GM19463 (cell line): Measurements from ENCODE around the gene PPP6R3.
A peak's percentile ranks its signal among the peaks of the same experiment; 100 is the strongest.
"Not testable (repeated sequence)": the region's sequence is repeated elsewhere in the genome, so short reads cannot be mapped to it uniquely, and the experiment has no call there.

ENCODE experiments used
- ATAC-seq: cut with Tn5 transposase; IDR thresholded peaks from one replicate; pipeline ENCODE4 v1.9.1; 2021; ENCODE audit warnings: mild to moderate bottlenecking, moderate library complexity; ENCODE audit not compliant: unreplicated experiment

Gene PPP6R3

GRCh38 chr11:68460741-68461574 lies at the start of gene PPP6R3:
PPP6R3 (plus strand) TSS chr11:68460752; CDS start chr11:68537665, 76,913 bp downstream.
- ATAC-seq, result peak; percentile 31

DNA sequence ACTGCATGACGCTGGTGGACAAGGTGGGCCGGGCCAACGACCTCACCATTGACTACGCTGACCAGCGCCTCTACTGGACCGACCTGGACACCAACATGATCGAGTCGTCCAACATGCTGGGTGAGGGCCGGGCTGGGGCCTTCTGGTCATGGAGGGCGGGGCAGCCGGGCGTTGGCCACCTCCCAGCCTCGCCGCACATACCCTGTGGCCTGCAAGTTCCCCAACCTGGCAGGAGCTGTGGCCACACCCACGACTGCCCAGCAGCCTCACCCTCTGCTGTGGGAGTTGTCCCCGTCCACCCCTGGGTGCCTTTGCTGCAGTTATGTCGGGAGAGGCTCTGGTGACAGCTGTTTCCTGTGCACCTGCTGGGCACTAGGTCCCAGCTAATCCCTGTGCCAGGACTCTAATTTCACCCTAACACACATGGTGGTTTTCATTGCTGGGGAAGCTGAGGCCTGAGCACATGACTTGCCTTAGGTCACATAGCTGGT lies 49.0 kb upstream of the PPP6R3 start:
- no peak for ATAC-seq

DNA sequence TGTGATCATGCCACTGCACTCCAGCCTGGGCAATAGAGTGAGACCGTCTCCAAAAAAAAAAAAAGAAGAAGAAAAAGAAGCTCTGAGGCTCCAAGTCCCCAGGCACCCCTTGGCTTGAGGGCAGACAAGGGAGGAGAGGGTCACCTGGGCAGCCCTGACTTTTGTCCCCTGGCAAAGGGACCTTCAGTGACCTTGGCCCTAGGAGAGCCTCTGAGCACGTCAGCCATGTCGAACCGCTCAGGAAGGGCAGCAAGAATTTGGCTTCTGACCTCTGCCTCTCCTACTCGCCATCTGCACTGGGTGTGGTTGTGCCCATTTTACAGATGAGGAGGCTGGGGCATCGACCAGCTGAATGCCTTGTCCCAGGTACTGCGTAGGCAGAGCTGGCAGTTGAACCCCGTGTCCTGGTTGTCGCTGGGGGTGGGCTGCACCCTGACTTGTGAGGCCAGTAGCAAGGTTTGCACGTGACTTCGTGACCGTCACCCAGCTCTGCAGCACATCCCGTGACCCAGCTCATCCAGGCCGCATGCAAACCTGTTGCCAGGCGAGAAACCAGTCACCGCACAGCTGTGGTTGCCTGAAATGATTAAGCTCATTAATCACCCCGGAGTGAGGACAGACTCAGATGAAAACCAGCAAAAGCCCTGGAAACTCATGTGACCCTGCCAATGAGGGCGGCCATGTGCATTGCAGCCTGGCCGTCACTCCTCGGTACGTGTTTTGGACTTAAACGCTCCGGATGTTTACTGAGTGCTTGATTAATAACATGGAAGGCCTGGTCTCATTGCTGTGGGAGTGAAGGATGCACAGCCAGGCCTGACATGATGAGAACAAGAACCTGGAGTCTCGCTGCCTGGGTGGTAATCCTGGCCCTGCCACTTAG lies 47.7 kb upstream of the PPP6R3 start:
- ATAC-seq, result no peak

GRCh38 chr11:68413591-68413999 lies 47.0 kb upstream of the PPP6R3 start:
- no peak for ATAC-seq

- no peak for ATAC-seq
Measured at GRCh38 chr11:68414496-68415221, 45.9 kb upstream of the PPP6R3 start.

DNA sequence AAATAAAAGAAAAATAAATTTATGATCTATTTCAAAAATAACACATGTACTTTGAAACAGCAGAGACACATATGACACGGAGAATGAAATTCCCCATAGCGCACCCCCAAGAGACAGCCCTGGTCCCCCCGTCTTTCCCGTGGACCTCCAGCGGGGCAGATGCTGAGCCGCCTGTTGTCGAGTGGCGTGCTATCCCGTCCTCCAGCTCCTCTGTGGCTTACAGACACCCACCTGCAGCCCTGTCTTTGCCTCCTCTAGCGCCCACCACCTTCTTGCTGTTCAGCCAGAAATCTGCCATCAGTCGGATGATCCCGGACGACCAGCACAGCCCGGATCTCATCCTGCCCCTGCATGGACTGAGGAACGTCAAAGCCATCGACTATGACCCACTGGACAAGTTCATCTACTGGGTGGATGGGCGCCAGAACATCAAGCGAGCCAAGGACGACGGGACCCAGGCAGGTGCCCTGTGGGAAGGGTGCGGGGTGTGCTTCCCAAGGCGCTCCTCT lies 44.4 kb upstream of the PPP6R3 start:
- ATAC-seq, result no peak

GRCh38 chr11:68418648-68419047 lies 41.9 kb upstream of the PPP6R3 start:
- ATAC-seq, result no peak

DNA sequence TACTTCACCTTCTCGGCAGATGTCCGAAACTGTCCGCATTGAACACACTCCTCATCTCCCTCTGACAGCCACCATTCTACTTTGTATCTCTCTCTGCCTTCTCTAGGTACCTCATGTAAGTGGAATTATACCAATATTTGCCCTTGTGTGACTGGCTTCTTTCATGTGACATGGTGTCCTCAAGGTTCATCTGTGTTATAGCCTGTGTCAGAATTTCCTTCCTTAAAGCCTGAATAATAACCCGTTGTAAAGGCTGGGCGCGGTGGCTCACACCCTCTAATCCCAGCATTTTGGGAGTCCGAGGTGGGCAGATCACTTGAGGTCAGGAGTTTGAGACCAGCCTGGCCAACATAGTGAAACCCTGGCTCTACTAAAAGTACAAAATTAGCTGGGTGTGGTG lies 40.4 kb upstream of the PPP6R3 start:
- ATAC-seq, result no peak

GRCh38 chr11:68423481-68423880 lies 37.1 kb upstream of the PPP6R3 start:
- no peak for ATAC-seq

- no peak for ATAC-seq
Measured at GRCh38 chr11:68424101-68424632, 36.4 kb upstream of the PPP6R3 start.

DNA sequence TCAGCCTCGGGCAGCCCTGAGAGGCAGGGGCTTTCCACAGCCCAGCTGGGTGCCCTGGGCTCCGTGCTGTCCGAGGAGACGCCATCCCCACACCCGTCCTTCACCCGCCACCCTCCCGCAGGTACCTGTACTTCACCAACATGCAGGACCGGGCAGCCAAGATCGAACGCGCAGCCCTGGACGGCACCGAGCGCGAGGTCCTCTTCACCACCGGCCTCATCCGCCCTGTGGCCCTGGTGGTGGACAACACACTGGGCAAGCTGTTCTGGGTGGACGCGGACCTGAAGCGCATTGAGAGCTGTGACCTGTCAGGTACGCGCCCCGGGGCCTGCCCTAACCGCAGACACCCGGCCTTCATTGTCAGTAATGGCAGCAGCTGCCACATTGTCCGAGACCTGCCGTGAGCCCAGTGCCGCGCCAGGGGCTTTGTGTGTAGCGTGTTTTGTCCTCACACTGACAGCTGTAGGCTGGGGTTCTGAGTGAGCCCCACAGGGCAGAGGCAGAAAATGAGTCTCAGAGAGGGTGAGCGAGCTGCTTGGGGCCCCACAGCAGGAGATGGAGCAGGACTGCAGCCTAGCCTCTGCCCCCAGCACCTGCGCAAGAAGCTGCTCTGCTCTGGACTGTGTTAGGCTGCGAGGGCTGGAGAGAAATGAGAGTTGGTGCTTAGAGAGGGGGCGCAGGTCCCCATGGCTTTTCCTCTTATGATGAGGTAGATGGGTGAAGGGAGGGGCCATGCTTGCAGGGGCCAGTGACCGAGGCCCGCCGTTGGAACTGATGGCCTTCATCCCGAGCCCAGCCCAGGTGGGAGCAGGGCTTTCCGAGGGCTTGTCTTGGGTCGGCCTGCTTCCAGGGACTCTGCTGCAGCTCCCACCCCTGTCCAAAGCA lies 35.3 kb upstream of the PPP6R3 start:
- ATAC-seq, result no peak

DNA sequence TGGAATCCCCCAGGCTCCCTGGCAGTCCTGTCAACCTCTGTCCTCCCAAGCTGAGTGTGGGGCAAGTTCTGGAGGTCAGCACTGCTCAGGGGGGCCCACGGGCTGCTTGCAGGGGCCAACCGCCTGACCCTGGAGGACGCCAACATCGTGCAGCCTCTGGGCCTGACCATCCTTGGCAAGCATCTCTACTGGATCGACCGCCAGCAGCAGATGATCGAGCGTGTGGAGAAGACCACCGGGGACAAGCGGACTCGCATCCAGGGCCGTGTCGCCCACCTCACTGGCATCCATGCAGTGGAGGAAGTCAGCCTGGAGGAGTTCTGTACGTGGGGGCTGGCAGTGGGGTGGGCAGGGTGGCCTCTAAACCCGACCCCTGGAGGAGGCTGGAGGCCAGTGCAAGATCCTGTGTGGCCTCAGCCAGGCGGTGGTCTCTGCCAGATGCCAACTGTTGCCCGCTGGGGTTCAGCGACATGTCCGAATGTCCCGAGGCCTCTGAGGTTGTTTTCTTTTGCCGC lies 34.6 kb upstream of the PPP6R3 start:
- ATAC-seq, result no peak

GRCh38 chr11:68429661-68430060 lies 30.9 kb upstream of the PPP6R3 start:
- ATAC-seq, result no peak

DNA sequence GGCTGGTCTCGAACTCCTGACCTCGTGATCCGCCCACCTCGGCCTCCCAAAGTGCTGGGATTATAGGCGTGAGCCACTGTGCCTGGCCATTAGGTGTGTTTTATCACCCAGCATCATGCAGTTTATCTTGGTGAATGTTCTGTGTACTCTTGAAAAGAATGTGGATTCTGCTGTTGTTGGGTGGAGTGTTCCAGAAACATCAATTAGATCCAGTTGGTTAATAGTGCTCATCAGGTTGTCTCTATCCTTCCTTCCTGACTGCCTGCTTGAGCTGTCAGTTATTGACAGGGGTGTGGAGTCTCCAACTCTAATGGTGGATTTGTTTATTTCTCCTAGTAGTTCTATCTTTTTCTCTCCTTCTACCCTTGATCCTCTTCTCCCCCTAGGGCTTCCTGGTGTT lies 30.2 kb upstream of the PPP6R3 start:
- no peak for ATAC-seq

- ATAC-seq, result no peak
Measured at GRCh38 chr11:68430801-68431200, 29.8 kb upstream of the PPP6R3 start.

DNA sequence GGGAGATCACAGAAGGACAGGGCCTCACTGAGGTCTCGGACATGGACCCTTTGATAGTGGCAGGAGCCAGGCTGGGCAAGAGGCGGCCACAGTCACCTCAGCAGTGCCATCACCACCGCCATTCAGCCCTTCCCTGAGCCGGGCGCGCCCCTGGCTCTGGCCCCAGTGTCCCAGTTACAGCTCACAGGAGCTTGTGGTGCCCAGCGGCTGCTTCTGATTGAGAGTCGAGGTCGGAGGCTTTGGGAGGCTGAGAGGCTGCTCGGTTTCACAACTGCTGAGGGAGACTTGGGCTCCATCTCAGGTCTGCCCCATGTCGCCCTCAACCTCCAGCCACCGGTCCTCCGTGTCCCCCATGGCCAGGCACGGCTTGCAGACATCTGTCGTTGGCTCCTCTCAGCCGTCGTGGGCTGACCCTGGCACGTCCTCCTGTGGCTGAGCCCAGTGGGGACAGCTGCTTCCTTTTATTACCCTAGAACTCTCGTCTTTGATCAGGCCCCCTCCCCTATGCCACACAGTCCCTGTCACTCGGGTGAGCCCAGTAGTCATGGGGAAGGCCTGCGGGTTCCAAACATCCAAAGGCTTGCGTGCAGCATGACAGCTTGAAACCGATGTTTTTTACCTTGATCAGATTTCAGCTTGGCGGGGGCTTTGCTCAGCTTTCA lies 28.4 kb upstream of the PPP6R3 start:
- no peak for ATAC-seq

- ATAC-seq, result no peak
Measured at GRCh38 chr11:68432874-68433273, 27.7 kb upstream of the PPP6R3 start.

- no peak for ATAC-seq
Measured at GRCh38 chr11:68433541-68433940, 27.0 kb upstream of the PPP6R3 start.

DNA sequence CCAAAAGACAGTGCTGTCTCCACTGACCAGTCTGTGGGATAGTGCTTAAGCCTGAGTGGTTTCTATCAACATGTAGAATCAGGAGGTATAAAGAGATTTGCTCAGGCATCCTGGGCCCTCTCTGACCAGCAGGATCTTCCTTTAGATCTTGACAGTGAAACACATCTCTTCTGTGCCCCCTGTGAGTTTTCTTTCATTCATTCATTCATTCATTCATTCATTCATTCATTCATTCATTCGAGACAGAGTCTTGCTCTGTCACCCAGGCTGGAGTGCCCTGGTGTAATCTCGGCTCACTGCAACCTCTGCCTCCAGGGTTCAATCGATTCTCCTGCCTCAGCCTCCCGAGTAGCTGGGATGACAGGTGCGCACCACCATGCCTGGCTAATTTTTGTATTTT lies 26.4 kb upstream of the PPP6R3 start:
- ATAC-seq, result not testable (repeated sequence)
